ENCODE results near the gene ECM1.

The ECM1 gene

GRCh38 chr1:150558761-150559655, 51.1 kb downstream of the ECM1 start:
- no peak for DNase-seq (ENCODE audit: low spot score)

- DNase-seq (ENCODE audit: low spot score): no peak
These were observed 51.7 kb downstream of the ECM1 start for GRCh38 chr1:150559656-150560010.

GRCh38 chr1:150560011-150560438, 52.1 kb downstream of the ECM1 start:
- DNase-seq (ENCODE audit: low spot score): peak; percentile 72

- DNase-seq (ENCODE audit: low spot score): peak; percentile 82
These were observed 52.8 kb downstream of the ECM1 start for GRCh38 chr1:150560576-150561253.

- peak; percentile 94 for DNase-seq (ENCODE audit: low spot score)
These were observed 53.5 kb downstream of the ECM1 start for GRCh38 chr1:150561254-150561973.

GRCh38 chr1:150561974-150562445, 54.1 kb downstream of the ECM1 start:
- peak; percentile 90 for DNase-seq (ENCODE audit: low spot score)

GRCh38 chr1:150562446-150563339, 54.8 kb downstream of the ECM1 start:
- no peak for DNase-seq (ENCODE audit: low spot score)

Measured in AG08396 (cell line).